Renal cortical epithelial cell (primary cell): ENCODE data around the gene ENPP7. TPM values are rescaled to one million over a fixed set of nuclear protein-coding genes. Genes with fewer than 3 reads are reported as not detected.

Experiments
- DNase-seq: peaks from one replicate; pipeline ENCODE4 v3.0.0-alpha.2; 2011; ENCODE audit warnings: low read depth
- total RNA-seq: library from RNA; depleted of rRNA; stranded (reverse); fragments of >200 nt; gene quantifications from 2 replicates; pipeline ENCODE4 v1.2.3, GENCODE V29; 2014

ENPP7 gene
- total RNA-seq, 1 donor from 2014 or later = not detected

DNA sequence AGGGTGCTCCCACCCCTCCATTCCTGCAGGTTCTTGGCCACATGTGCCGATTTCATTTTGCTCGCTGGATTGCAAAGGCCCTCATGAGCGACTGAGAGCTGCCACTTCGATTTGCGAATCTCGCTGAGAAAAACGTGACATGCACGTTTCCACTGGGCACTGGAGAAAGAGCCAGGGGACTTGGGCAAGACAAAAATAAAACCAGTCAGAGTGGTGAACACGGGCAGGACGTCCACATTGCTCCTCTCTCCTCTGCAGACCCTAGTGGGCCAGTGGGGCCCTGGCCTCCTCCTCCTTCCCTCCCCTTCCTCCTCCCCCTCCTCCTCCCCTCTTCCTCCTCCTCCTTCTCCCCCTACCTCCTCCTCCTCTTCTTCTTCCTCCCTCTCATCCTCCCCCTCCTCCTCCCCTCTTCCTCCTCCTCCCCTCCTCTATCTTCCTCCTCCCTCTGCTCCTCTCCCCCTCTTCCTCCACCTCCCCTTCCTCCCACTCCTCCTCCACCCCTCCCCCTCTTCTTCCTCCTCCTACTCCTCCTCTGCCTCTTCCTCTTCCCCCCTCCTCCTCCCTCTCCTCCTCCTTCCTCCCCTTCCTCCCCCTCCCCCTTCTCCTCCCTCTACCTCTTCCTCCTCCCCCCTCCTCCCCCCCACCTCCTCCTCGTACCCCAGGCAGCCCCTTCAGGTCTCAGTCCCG is 28.1 kb upstream of the ENPP7 start:
- DNase-seq = no peak

GRCh38 chr17:79704691-79705090 is 26.1 kb upstream of the ENPP7 start:
- DNase-seq = no peak

GRCh38 chr17:79705674-79706073 is 25.1 kb upstream of the ENPP7 start:
- no peak for DNase-seq

GRCh38 chr17:79706931-79707850 is 23.6 kb upstream of the ENPP7 start:
- no peak for DNase-seq

- DNase-seq = peak; percentile 13
Observed at GRCh38 chr17:79707931-79708891, 22.5 kb upstream of the ENPP7 start.

GRCh38 chr17:79711715-79712305 is 18.9 kb upstream of the ENPP7 start:
- DNase-seq = no peak

DNA sequence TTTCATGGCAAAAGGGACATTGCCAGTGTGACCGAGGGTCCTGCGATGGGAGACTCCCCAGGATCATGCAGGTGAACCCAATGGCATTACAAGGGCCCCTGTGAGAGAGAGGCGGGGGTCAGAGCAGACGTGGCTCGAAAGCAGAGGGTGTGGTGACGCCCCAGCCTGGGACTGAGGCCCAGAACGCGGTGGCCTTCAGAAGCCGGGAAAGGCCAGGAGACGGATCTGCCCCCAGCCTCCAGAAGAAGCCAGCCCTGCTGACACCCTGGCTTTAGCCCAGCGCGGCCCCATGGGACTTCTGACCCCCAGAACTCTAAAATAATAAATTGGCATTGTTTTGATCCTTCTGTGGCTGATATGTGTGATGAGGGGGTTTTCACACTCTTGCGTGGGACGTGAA is 17.4 kb upstream of the ENPP7 start:
- no peak for DNase-seq

GRCh38 chr17:79714176-79715097 is 16.3 kb upstream of the ENPP7 start:
- DNase-seq = no peak

- DNase-seq = no peak
Observed at GRCh38 chr17:79715098-79715942, 15.4 kb upstream of the ENPP7 start.

GRCh38 chr17:79715943-79716797 is 14.6 kb upstream of the ENPP7 start:
- DNase-seq = no peak

DNA sequence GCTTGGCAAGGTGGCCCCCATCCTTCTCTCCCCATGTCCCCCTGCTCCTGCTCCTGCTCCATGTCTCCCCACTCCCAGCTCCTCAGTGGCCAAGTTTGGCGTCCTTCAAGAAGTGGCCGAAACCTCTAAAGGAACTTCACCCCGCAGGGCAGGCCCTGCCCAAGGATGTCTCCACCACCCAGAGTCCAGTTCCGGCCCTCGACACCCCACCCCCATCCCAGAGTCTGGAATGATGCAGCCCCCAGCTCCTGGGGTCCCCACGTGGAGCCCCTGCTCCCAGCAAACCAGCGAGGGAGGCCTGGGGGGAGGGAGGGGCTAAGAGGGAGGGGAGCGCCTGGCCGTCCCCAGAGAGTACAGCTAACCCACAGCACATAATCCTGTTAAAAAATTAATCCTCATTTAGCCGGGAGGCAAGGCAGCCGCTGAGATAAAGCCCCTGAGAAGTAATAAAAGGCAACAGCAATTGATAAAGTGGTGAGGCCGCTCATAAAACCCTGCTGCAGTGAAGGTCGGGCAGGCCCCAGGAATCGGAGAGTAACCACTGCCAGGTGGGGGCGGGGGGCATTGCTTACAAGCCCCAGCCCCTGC is 9.9 kb upstream of the ENPP7 start:
- no peak for DNase-seq

- DNase-seq = no peak
Observed at GRCh38 chr17:79721993-79722671, 8.6 kb upstream of the ENPP7 start.

DNA sequence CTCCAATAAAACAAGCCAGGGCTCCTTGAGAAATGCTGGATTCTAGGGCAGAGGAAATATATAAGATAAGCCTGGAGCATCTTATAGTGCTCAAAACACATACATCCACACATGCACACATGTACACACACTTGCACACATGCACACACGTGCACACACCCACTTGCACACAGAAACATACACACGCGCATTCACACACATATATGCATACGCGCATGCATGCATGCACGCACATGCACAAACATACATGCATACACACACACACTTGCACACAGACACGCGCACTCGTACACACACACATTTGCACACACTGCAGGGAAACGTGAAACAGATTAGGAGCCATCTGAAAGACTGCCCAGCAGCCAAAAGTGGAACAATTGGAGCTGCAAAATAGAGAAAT is 8.0 kb upstream of the ENPP7 start:
- no peak for DNase-seq

- DNase-seq = peak; percentile 85
Observed at GRCh38 chr17:79728169-79728907, 2.4 kb upstream of the ENPP7 start.

- no peak for DNase-seq
Observed at GRCh38 chr17:79728908-79729471, 1.8 kb upstream of the ENPP7 start.

GRCh38 chr17:79729761-79730160 is 982 bp upstream of the ENPP7 start:
- DNase-seq = no peak

GRCh38 chr17:79730437-79730768 is 340 bp upstream of the ENPP7 start:
- no peak for DNase-seq
